Activated naive CD4-positive, alpha-beta T cell treated with anti-CD3 and anti-CD28 coated beads, Interleukin-2, amount 10 ng/mL, durations not matched to agents 7 days and 5 days (primary cell): ENCODE data around the gene UST.
"Not testable (repeated sequence)": the region's sequence is repeated elsewhere in the genome, so short reads cannot be mapped to it uniquely, and the experiment has no call there.

Source experiments
- CTCF ChIA-PET: fragments of 350-600 bp; sonication (Branson Sonifier 250); formaldehyde crosslinking; loops from one replicate; lab custom pipeline; 2021; ENCODE audit warnings: antibody characterized with exemption; lab: Charles Lee
- DNase-seq: peaks from one replicate; pipeline ENCODE4 v3.0.0-alpha.2; 2020
- H3K27ac Mint-ChIP-seq: one replicate; pipeline ENCODE4 v1.8.0; 2021; ENCODE audit warnings: mild to moderate bottlenecking, moderate library complexity, mixed read lengths
- H3K27me3 Mint-ChIP-seq: one replicate; pipeline ENCODE4 v1.8.0; 2021; ENCODE audit warnings: mild to moderate bottlenecking, mixed read lengths
- H3K36me3 Mint-ChIP-seq: one replicate; pipeline ENCODE4 v1.8.0; 2021; ENCODE audit warnings: mixed read lengths
- H3K4me1 Mint-ChIP-seq: one replicate; pipeline ENCODE4 v1.8.0; 2021; ENCODE audit warnings: mixed read lengths
- H3K4me3 Mint-ChIP-seq: one replicate; pipeline ENCODE4 v1.8.0; 2021; ENCODE audit warnings: mild to moderate bottlenecking, moderate library complexity, mixed read lengths
- H3K9me3 Mint-ChIP-seq: one replicate; pipeline ENCODE4 v1.8.0; 2021; ENCODE audit warnings: mixed read lengths

Gene UST

GRCh38 chr6:148835920-148836441 lies 89.2 kb downstream of the UST start:
- CTCF ChIA-PET = no interaction called here
- no peaks in the 10 kb centered on the region for H3K36me3 Mint-ChIP-seq
- H3K27ac Mint-ChIP-seq = no peak overlapping the region
- H3K4me1 Mint-ChIP-seq = peaks cover 3% of the 10 kb centered on the region
- H3K4me3 Mint-ChIP-seq = no peak overlapping the region
- peaks cover 17% of the 10 kb centered on the region for H3K27me3 Mint-ChIP-seq
- no peaks in the 10 kb centered on the region for H3K9me3 Mint-ChIP-seq
- DNase-seq = no peak

- DNase-seq = no peak
Observed at GRCh38 chr6:148836751-148837150, 89.9 kb downstream of the UST start.

DNA sequence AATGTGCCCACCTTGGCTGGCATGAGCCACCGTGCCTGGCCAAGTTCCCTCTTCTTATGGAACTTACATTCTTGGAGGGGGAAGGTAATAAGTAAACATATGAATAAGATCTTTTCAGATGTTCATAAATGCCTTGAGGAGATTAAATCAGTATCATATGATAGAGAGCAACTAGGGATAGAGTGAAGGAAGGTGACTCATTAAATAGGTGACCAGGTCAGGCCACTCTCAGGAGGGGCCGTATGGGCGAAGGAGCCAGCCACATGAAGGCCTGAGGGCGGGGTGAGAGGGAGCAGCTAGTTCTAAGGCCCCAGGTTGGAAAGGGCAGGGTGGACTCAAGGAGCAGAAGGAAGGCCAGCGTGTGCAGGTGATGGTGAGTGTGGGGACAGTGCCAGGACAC lies 91.1 kb downstream of the UST start:
- H3K36me3 Mint-ChIP-seq = no peaks in the 10 kb centered on the region
- peaks cover 16% of the 10 kb centered on the region for H3K27me3 Mint-ChIP-seq
- no peak overlapping the region for H3K4me3 Mint-ChIP-seq
- no peak overlapping the region for H3K27ac Mint-ChIP-seq
- DNase-seq = no peak
- no peaks in the 10 kb centered on the region for H3K9me3 Mint-ChIP-seq
- H3K4me1 Mint-ChIP-seq = no peaks in the 10 kb centered on the region
- CTCF ChIA-PET = no interaction called here

More at GRCh38 chr6:148836751-148837150, 89.9 kb downstream of the UST start:
- Mint-ChIP-seq H3K36me3 (no peaks in the 10 kb centered on the region), H3K4me3 (no peak overlapping the region), H3K27ac (no peak overlapping the region), H3K27me3 (peaks cover 17% of the 10 kb centered on the region), H3K4me1 (peaks cover 2% of the 10 kb centered on the region), H3K9me3 (no peaks in the 10 kb centered on the region)
- CTCF ChIA-PET = no interaction called here

- H3K9me3 Mint-ChIP-seq = no peaks in the 10 kb centered on the region
- CTCF ChIA-PET = no interaction called here
- H3K27me3 Mint-ChIP-seq = peaks cover 8% of the 10 kb centered on the region
- H3K36me3 Mint-ChIP-seq = no peaks in the 10 kb centered on the region
- H3K4me1 Mint-ChIP-seq = no peaks in the 10 kb centered on the region
- no peak for DNase-seq
- H3K27ac Mint-ChIP-seq = no peak overlapping the region
- H3K4me3 Mint-ChIP-seq = no peak overlapping the region
Observed at GRCh38 chr6:148839044-148839443, 92.2 kb downstream of the UST start.

DNA sequence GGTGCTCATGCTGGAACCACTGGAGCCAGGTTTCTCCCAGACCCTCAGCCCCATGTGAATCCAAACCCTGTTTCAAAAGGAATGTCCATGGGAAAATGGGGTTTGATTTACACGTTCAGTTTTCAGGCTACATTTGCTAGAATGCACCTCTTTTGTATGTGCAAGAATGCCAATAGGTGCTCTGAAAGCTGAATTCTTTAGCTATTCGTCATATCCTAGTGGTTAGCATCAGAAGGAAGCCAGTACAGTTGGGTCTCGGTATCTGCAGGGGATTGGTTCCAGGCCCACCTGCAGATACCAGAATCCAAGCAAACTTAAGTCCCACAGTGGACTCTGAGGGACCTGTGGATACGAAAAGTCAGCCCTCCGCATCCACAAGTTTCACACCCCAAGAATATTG lies 93.4 kb downstream of the UST start:
- Mint-ChIP-seq H3K27ac (no peak overlapping the region), H3K36me3 (no peaks in the 10 kb centered on the region), H3K4me1 (no peaks in the 10 kb centered on the region), H3K4me3 (no peak overlapping the region), H3K9me3 (no peaks in the 10 kb centered on the region), H3K27me3 (peaks cover 8% of the 10 kb centered on the region)
- CTCF ChIA-PET = no interaction called here
- DNase-seq = no peak

DNA sequence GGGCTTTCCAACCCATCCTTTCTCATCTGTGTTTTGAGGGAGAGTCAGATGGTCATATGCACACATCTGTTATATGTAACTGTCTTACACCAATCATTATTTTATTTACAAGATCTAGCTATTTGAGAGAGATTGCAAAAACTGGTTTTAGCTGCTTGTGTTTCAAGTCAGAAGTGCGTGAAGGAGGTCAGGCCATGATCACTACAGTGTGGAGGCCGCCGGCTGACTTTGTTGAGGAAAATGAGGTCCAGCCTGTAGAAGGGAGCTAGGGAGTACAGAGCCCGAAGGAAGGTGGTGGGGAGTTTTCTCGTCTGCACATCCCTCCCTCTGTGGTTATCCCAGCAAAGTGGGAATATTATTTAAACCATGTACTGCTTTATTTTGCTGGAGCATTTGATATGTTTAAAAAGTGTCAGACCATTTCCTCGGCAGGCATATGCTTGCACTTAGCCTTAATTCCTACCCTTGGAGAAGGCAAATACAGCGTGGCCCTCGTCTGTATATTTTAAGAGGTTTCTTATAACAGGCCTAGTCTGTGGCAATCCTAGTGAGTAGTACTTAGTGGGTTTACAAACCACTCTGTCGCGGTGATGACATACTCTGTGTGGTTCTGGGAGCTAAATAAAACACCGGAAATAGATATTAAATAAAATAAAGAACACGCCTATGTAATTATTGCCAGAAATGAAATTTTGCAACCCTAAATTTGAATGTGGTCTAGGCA lies 95.6 kb downstream of the UST start:
- CTCF ChIA-PET = no interaction called here
- Mint-ChIP-seq H3K9me3 (no peaks in the 10 kb centered on the region), H3K27me3 (peaks cover 4% of the 10 kb centered on the region), H3K27ac (no peak overlapping the region), H3K36me3 (no peaks in the 10 kb centered on the region), H3K4me1 (no peaks in the 10 kb centered on the region), H3K4me3 (no peak overlapping the region)
- DNase-seq = no peak

DNA sequence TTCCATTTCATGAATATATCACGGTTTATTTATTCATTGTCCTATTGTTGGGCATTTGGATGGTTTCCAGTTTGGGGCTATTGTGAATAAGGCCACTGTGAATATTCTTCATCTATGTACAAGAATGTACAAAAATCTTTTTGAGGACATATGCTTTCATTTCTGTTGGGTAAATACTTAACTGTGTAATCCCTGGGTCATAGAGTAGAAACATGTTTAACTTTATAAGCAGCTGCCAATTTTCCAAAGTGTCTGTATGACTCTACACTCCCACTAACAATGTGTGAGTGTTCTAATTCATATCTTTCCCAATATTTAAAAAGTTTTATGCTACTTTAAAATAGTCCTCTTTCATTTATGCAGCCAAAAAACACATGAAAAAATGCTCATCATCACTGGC lies 98.6 kb downstream of the UST start:
- no peak for DNase-seq
- no peak overlapping the region for H3K4me3 Mint-ChIP-seq
- H3K27ac Mint-ChIP-seq = no peak overlapping the region
- peaks cover 3% of the 10 kb centered on the region for H3K27me3 Mint-ChIP-seq
- no peaks in the 10 kb centered on the region for H3K36me3 Mint-ChIP-seq
- no peaks in the 10 kb centered on the region for H3K4me1 Mint-ChIP-seq
- no peaks in the 10 kb centered on the region for H3K9me3 Mint-ChIP-seq
- CTCF ChIA-PET = no interaction called here

GRCh38 chr6:148846778-148847761 lies 100.2 kb downstream of the UST start:
- Mint-ChIP-seq H3K36me3 (no peaks in the 10 kb centered on the region), H3K27me3 (peaks cover 8% of the 10 kb centered on the region), H3K9me3 (no peaks in the 10 kb centered on the region), H3K4me3 (no peak overlapping the region), H3K4me1 (no peaks in the 10 kb centered on the region), H3K27ac (no peak overlapping the region)
- no peak for DNase-seq
- CTCF ChIA-PET = interaction anchor here (0.6 kb wide), 1 partner anchor 91 kb away, joined by 3 read pairs; no protein-coding TSS in a partner anchor

DNA sequence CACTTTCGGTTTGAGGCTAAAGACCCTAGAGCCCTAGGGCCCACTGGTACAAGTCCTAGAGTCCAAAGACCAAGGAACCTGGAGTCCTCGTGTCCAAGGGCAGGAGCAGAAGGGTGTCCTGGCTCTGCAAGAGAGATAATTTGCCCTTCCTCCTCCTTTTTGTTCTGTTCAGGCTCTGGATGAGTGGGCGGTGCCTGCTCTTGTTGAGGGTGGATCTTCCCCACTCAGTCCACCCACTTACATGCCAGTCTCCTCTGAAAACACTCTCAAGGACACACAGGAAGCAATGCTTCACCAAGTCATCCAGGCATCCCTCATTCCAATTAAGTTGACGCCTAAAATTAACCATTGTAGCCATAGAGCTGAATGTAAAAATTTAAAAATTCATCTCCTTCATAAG lies 102.1 kb downstream of the UST start:
- Mint-ChIP-seq H3K4me1 (no peaks in the 10 kb centered on the region), H3K4me3 (no peak overlapping the region), H3K36me3 (no peaks in the 10 kb centered on the region), H3K9me3 (no peaks in the 10 kb centered on the region), H3K27me3 (peaks cover 8% of the 10 kb centered on the region), H3K27ac (no peak overlapping the region)
- CTCF ChIA-PET = no interaction called here
- no peak for DNase-seq

DNA sequence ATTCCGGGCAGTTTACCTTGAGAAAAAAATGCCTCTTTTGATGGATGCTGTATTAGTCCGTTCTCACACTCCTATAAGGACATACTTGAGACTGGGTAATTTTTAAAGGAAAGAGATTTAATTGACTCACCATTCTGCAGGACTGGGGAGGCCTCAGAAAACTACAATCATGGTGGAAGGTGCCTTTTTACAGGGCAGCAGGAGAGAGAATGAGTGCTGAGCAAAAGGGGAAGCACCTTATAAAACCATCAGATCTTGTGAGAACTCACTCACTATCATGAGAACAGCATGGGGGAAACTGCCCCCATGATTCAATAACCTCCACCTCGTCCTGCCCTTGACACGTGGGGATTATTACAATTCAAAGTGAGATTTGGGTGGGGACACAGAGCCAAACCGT lies 102.6 kb downstream of the UST start:
- H3K27ac Mint-ChIP-seq, H3K27me3 Mint-ChIP-seq, H3K9me3 Mint-ChIP-seq, H3K36me3 Mint-ChIP-seq, CTCF ChIA-PET, DNase-seq, H3K4me1 Mint-ChIP-seq, H3K4me3 Mint-ChIP-seq: not testable (repeated sequence)

GRCh38 chr6:148850964-148851363 lies 104.1 kb downstream of the UST start:
- CTCF ChIA-PET = no interaction called here
- H3K4me3 Mint-ChIP-seq = no peak overlapping the region
- H3K27ac Mint-ChIP-seq = no peak overlapping the region
- no peaks in the 10 kb centered on the region for H3K4me1 Mint-ChIP-seq
- DNase-seq = no peak
- no peaks in the 10 kb centered on the region for H3K36me3 Mint-ChIP-seq
- H3K9me3 Mint-ChIP-seq = no peaks in the 10 kb centered on the region
- peaks cover 13% of the 10 kb centered on the region for H3K27me3 Mint-ChIP-seq

- DNase-seq = no peak
- H3K4me3 Mint-ChIP-seq = no peak overlapping the region
- H3K27me3 Mint-ChIP-seq = peaks cover 13% of the 10 kb centered on the region
- CTCF ChIA-PET = no interaction called here
- H3K4me1 Mint-ChIP-seq = no peaks in the 10 kb centered on the region
- H3K27ac Mint-ChIP-seq = no peak overlapping the region
- H3K9me3 Mint-ChIP-seq = no peaks in the 10 kb centered on the region
- no peaks in the 10 kb centered on the region for H3K36me3 Mint-ChIP-seq
Observed at GRCh38 chr6:148851683-148852556, 105.1 kb downstream of the UST start.

- Mint-ChIP-seq H3K9me3 (no peaks in the 10 kb centered on the region), H3K4me1 (no peaks in the 10 kb centered on the region), H3K4me3 (no peak overlapping the region), H3K27ac (no peak overlapping the region), H3K36me3 (no peaks in the 10 kb centered on the region), H3K27me3 (peaks cover 13% of the 10 kb centered on the region)
- CTCF ChIA-PET = no interaction called here
- DNase-seq = no peak
Observed at GRCh38 chr6:148852688-148853087, 105.9 kb downstream of the UST start.

DNA sequence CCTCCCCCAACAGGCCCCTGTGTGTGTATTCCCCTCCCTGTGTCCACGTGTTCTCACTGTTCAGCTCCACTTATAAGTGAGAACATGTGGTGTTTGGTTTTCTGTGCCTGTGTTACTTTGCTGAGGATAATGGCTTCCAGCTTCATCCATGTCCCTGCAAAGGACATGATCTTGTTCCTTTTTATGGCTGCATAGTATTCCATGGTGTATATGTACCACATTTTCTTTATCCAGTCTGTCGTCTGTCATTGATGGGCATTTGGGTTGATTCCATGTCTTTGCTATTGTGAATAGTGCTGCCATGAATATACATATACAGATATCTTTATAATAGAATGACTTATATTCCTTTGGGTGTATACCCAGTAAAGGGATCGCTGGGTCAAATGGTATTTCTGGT lies 106.3 kb downstream of the UST start:
- H3K4me1 Mint-ChIP-seq, H3K4me3 Mint-ChIP-seq, CTCF ChIA-PET, H3K36me3 Mint-ChIP-seq, H3K9me3 Mint-ChIP-seq, DNase-seq, H3K27ac Mint-ChIP-seq: not testable (repeated sequence)
- H3K27me3 Mint-ChIP-seq = peaks cover 13% of the 10 kb centered on the region
